ENCODE data around the gene IL23R. TPM values are rescaled to one million over a fixed set of nuclear protein-coding genes. Genes with fewer than 3 reads are reported as not detected.

The IL23R gene
- polyA plus RNA-seq, 1 experiment, result not detected

GRCh38 chr1:67148516-67149178, 17.6 kb upstream of the IL23R start:
- no peak overlapping the region for H3K4me3 ChIP-seq (ENCODE audit: low read depth, low read length)
- POLR2A ChIA-PET, result interaction anchor here (0.6 kb wide), 1 partner anchor 20 kb away, joined by 3 read pairs; no protein-coding TSS in a partner anchor

GRCh38 chr1:67149179-67149770, 17.0 kb upstream of the IL23R start:
- ChIA-PET CTCF (interaction anchor here (0.7 to 4.0 kb wide), 40 partner anchors 8 to 396 kb away, joined by 3 to 143 read pairs (median 4); partner anchors contain the start of genes IL23R and SLC35D1), POLR2A (interaction anchor here (0.6 kb wide), 1 partner anchor 21 kb away, joined by 3 read pairs; no protein-coding TSS in a partner anchor)
- H3K4me3 ChIP-seq (ENCODE audit: low read depth, low read length), result no peak overlapping the region
- H3K27me3 ChIP-seq (ENCODE audit: control insufficient read depth, insufficient read depth, low read length), result no peaks in the 10 kb centered on the region; the same call in 1 of the 2 replicates
- H3K36me3 ChIP-seq (ENCODE audit: control insufficient read depth, insufficient read depth, low read length), result no peaks in the 10 kb centered on the region
- peak; percentile 16 for DNase-seq (ENCODE audit: low read depth)
- peak; percentile 86 for TF ChIP-seq CTCF (IDR thresholded peaks at IDR 0.05; ENCODE audit: insufficient read depth, low read depth, low read length)

More at GRCh38 chr1:67148516-67149178, 17.6 kb upstream of the IL23R start:
- no peak for TF ChIP-seq CTCF (IDR thresholded peaks at IDR 0.05; ENCODE audit: insufficient read depth, low read depth, low read length)
- Histone ChIP-seq H3K27me3 (ENCODE audit: control insufficient read depth, insufficient read depth, low read length) (no peaks in the 10 kb centered on the region), H3K36me3 (ENCODE audit: control insufficient read depth, insufficient read depth, low read length) (no peaks in the 10 kb centered on the region)
- CTCF ChIA-PET, result interaction anchor here (0.8 to 4.0 kb wide), 37 partner anchors 8 to 395 kb away, joined by 3 to 143 read pairs (median 4); partner anchors contain the start of genes IL23R and SLC35D1
- DNase-seq (ENCODE audit: low read depth), result no peak

- H3K4me3 ChIP-seq (ENCODE audit: low read depth, low read length), result no peak overlapping the region
- H3K36me3 ChIP-seq (ENCODE audit: control insufficient read depth, insufficient read depth, low read length), result no peaks in the 10 kb centered on the region
- ChIA-PET POLR2A (no interaction called here), CTCF (interaction anchor here (2.6 to 4.0 kb wide), 2 partner anchors 61 to 158 kb away, joined by 8 to 143 read pairs; no protein-coding TSS in a partner anchor)
- H3K27me3 ChIP-seq (ENCODE audit: control insufficient read depth, insufficient read depth, low read length), result no peaks in the 10 kb centered on the region; the same call in 1 of the 2 replicates
- no peak for DNase-seq (ENCODE audit: low read depth)
- no peak for TF ChIP-seq CTCF (IDR thresholded peaks at IDR 0.05; ENCODE audit: insufficient read depth, low read depth, low read length)
Measured at GRCh38 chr1:67150931-67151330, 15.3 kb upstream of the IL23R start.

GRCh38 chr1:67158401-67158800, 7.9 kb upstream of the IL23R start:
- ChIA-PET POLR2A (no interaction called here), CTCF (interaction anchor here (1.0 kb wide), 1 partner anchor 29 kb away, joined by 4 read pairs; no protein-coding TSS in a partner anchor)
- Histone ChIP-seq H3K27me3 (ENCODE audit: control insufficient read depth, insufficient read depth, low read length) (peaks cover 2% of the 10 kb centered on the region; the same call in 1 of the 2 replicates), H3K36me3 (ENCODE audit: control insufficient read depth, insufficient read depth, low read length) (no peaks in the 10 kb centered on the region), H3K4me3 (ENCODE audit: low read depth, low read length) (no peak overlapping the region)
- TF ChIP-seq CTCF (IDR thresholded peaks at IDR 0.05; ENCODE audit: insufficient read depth, low read depth, low read length), result no peak
- no peak for DNase-seq (ENCODE audit: low read depth)

- DNase-seq (ENCODE audit: low read depth), result no peak
- no peaks in the 10 kb centered on the region for H3K36me3 ChIP-seq (ENCODE audit: control insufficient read depth, insufficient read depth, low read length)
- ChIA-PET CTCF (interaction anchor here (0.9 kb wide), 1 partner anchor 9 kb away, joined by 3 read pairs; no protein-coding TSS in a partner anchor), POLR2A (no interaction called here)
- TF ChIP-seq CTCF (IDR thresholded peaks at IDR 0.05; ENCODE audit: insufficient read depth, low read depth, low read length), result no peak
- H3K4me3 ChIP-seq (ENCODE audit: low read depth, low read length), result no peak overlapping the region
- H3K27me3 ChIP-seq (ENCODE audit: control insufficient read depth, insufficient read depth, low read length), result 0 out of 2 replicates have a peak, but pooled peaks cover 2% of the 10 kb centered on the region
Measured at GRCh38 chr1:67159233-67159632, 7.0 kb upstream of the IL23R start.
